ENCODE results near the gene NEFH. TPM values are rescaled to one million over a fixed set of nuclear protein-coding genes. Genes with fewer than 3 reads are reported as not detected.

Gene NEFH
- total RNA-seq: 3.6 and 3.7 TPM in 2 replicates

GRCh38 chr22:29479417-29480261, at the start of gene NEFH:
Gene NEFH, plus strand, starts transcription at chr22:29480218. Its CDS starts 45 bp downstream, at chr22:29480263.

DNA sequence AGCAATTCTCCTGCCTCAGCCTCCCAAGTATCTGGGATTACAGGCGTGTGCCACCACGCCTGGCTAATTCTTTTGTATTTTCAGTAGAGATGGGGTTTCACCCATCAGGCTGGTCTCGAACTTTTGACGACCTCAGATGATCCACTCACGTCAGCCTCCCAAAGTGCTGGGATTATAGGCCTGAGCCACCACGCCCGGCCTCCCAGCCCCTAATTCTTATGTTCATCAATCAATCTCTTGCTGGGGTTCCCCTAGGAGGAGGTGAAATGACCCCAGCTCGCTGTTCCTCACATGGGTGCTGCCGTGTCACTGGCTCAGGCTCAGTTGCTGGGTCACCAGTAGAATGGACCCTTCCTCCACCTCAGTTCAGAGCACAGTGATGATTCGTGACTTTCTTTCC, 41.7 kb upstream of the NEFH start, which contains the start of gene RFPL1:
Gene RFPL1 (plus strand): TSS at position 301 of the 400 bp plus-strand sequence.

Other genes with a start within 250 kb of the NEFH start
- gene RHBDD3, start 212.2 kb upstream of the NEFH start, total RNA-seq: 24.5 and 29.8 TPM in 2 replicates
- gene EWSR1, start 211.9 kb upstream of the NEFH start, total RNA-seq: 195 and 260 TPM in 2 replicates
- 25.3 and 29.8 TPM in 2 replicates for gene GAS2L1, start 173.6 kb upstream of the NEFH start, total RNA-seq
- gene RASL10A, start 164.5 kb upstream of the NEFH start, total RNA-seq: not detected in 2 replicates
- 112 and 129 TPM in 2 replicates for gene AP1B1, start 91.6 kb upstream of the NEFH start, total RNA-seq
- not detected in 2 replicates for gene RFPL1, start 41.6 kb upstream of the NEFH start, total RNA-seq
- gene THOC5, start 73.5 kb downstream of the NEFH start, total RNA-seq: 35.8 and 41.2 TPM in 2 replicates
- 55.6 and 74.6 TPM in 2 replicates for gene NIPSNAP1, start 100.9 kb downstream of the NEFH start, total RNA-seq
- 42.9 and 61.0 TPM in 2 replicates for gene NF2, start 123.4 kb downstream of the NEFH start, total RNA-seq
- not detected in 2 replicates for gene CABP7, start 239.8 kb downstream of the NEFH start, total RNA-seq

Measured in airway epithelial cell (primary cell).